HepG2 (cell line): ENCODE data around the gene ETV6. TPM values are rescaled to one million over a fixed set of nuclear protein-coding genes. Genes with fewer than 3 reads are reported as not detected.

Source experiments
- AGO2 ChIP-seq: fragments of 200-400 bp; formaldehyde crosslinking; optimal IDR thresholded peaks from 2 replicates; pipeline ENCODE3; 2017; ENCODE audit warnings: mild to moderate bottlenecking, low read depth, low read length, moderate library complexity
- FOXA1 ChIP-seq, 2 experiments: fragments of 450-650 bp in 1 of 2; sonication (generic) in 1 of 2; formaldehyde crosslinking in 1 of 2; IDR thresholded peaks; 2 replicates each; pipeline versions ENCODE4 v1.4.0 to v1.6.1; 2016 to 2020; ENCODE audit warnings: missing genetic modification reagents in 1 of 2
- FOXA3 ChIP-seq: IDR thresholded peaks from 2 replicates; pipeline ENCODE4 v1.6.1; 2016; ENCODE audit warnings: missing genetic modification reagents, missing compliant biosample characterization
- FOXP1 ChIP-seq, 2 experiments: fragments of 450-650 bp in 1 of 2; IDR thresholded peaks; 2 replicates each; pipeline ENCODE4 v1.6.1; 2017 to 2018; ENCODE audit warnings: antibody characterized with exemption in 1 of 2
- GATAD2A ChIP-seq: IDR thresholded peaks from 2 replicates; pipeline ENCODE4 v1.6.1; 2016
- HDAC6 ChIP-seq: fragments of 200-600 bp; sonication (generic); IDR thresholded peaks from 2 replicates; pipeline ENCODE4 v1.7.0; 2017; ENCODE audit warnings: mild to moderate bottlenecking, antibody characterized with exemption, low read length, low read depth
- NPAS2 ChIP-seq: sonication (generic); formaldehyde crosslinking; IDR thresholded peaks from 2 replicates; pipeline ENCODE4 v1.8.0; 2022; ENCODE audit warnings: mild to moderate bottlenecking, missing genetic modification reagents, borderline replicate concordance
- NR1H2 ChIP-seq: sonication (generic); formaldehyde crosslinking; IDR thresholded peaks from 2 replicates; pipeline ENCODE4 v1.8.1; 2022; ENCODE audit warnings: low read depth, missing genetic modification reagents, borderline replicate concordance
- SOX13 ChIP-seq, 3 experiments: fragments of 450-650 bp in 1 of 3; sonication (generic) in 1 of 3; formaldehyde crosslinking in 1 of 3; IDR thresholded peaks in 2 of 3; conservative IDR thresholded peaks in 1 of 3; 2 replicates each; pipeline versions ENCODE4 v1.5.0 to v1.6.1; 2016 to 2020; ENCODE audit warnings: antibody characterized with exemption in 1 of 3, mild to moderate bottlenecking in 1 of 3, missing compliant biosample characterization in 1 of 3, missing genetic modification reagents in 1 of 3, moderate library complexity in 1 of 3
- XBP1 ChIP-seq: sonication (generic); formaldehyde crosslinking; IDR thresholded peaks from 2 replicates; pipeline ENCODE4 v1.5.0; 2020; ENCODE audit warnings: missing genetic modification reagents
- ZNF432 ChIP-seq: sonication (generic); formaldehyde crosslinking; IDR thresholded peaks from 2 replicates; pipeline ENCODE4 v1.5.0; 2020; ENCODE audit warnings: missing genetic modification reagents, mild to moderate bottlenecking, borderline replicate concordance
- ZNF839 ChIP-seq: sonication (generic); formaldehyde crosslinking; IDR thresholded peaks from 2 replicates; pipeline ENCODE4 v1.4.0; 2020; ENCODE audit warnings: missing genetic modification reagents, mild to moderate bottlenecking, borderline replicate concordance
- polyA plus RNA-seq, 8 experiments: library from polyadenylated mRNA; depleted of rRNA in 3 of 8; stranded (reverse) in 7 of 8; unstranded in 1 of 8; fragments of >200 nt; fragmentation: Illumina TruSeq in 4 of 8; extraction: Trizol in 4 of 8; gene quantifications; 2 replicates each; pipeline versions ENCODE4 v1.2.1 to v1.2.3, GENCODE V29; 2011 to 2016; ENCODE audit warnings: low read depth in 4 of 8, missing spikeins in 1 of 8, mixed read lengths in 1 of 8; ENCODE audit not compliant: insufficient read depth in 1 of 8
- total RNA-seq, 5 experiments: library from RNA; depleted of rRNA; stranded (reverse); fragments of >200 nt; fragmentation: Illumina TruSeq; extraction: Trizol; gene quantifications; 2 replicates each; pipeline ENCODE4 v1.2.3, GENCODE V29; 2016; ENCODE audit warnings: low read depth in 1 of 5
- TF ChIP-seq, protein P1 (sequence below): sonication (generic); formaldehyde crosslinking; IDR thresholded peaks from 2 replicates; pipeline ENCODE4 v1.5.1; 2020; ENCODE audit warnings: mild to moderate bottlenecking, missing genetic modification reagents, borderline replicate concordance
- TF ChIP-seq, protein P2 (sequence below): sonication (generic); formaldehyde crosslinking; IDR thresholded peaks from 2 replicates; pipeline ENCODE4 v1.9.0; 2022; ENCODE audit warnings: low read depth, missing genetic modification reagents
- TF ChIP-seq, protein P3 (sequence below), 2 experiments: fragments of 450-650 bp in 1 of 2; sonication (generic) in 1 of 2; formaldehyde crosslinking; IDR thresholded peaks; 2 replicates each; pipeline versions ENCODE4 v1.5.0 to v1.8.0; 2020 to 2022; ENCODE audit warnings: mild to moderate bottlenecking in 1 of 2, missing genetic modification reagents in 1 of 2
- TF ChIP-seq, protein P4 (sequence below): sonication (generic); formaldehyde crosslinking; IDR thresholded peaks from 2 replicates; pipeline ENCODE4 v1.8.1; 2022; ENCODE audit warnings: mild to moderate bottlenecking, missing genetic modification reagents

Gene ETV6
- total and polyA plus RNA-seq, 2 of the 13 experiments (the other 11 are each of a cell fraction or from before 2014, with no cell fraction given) = 2.2 to 3.0 TPM

DNA sequence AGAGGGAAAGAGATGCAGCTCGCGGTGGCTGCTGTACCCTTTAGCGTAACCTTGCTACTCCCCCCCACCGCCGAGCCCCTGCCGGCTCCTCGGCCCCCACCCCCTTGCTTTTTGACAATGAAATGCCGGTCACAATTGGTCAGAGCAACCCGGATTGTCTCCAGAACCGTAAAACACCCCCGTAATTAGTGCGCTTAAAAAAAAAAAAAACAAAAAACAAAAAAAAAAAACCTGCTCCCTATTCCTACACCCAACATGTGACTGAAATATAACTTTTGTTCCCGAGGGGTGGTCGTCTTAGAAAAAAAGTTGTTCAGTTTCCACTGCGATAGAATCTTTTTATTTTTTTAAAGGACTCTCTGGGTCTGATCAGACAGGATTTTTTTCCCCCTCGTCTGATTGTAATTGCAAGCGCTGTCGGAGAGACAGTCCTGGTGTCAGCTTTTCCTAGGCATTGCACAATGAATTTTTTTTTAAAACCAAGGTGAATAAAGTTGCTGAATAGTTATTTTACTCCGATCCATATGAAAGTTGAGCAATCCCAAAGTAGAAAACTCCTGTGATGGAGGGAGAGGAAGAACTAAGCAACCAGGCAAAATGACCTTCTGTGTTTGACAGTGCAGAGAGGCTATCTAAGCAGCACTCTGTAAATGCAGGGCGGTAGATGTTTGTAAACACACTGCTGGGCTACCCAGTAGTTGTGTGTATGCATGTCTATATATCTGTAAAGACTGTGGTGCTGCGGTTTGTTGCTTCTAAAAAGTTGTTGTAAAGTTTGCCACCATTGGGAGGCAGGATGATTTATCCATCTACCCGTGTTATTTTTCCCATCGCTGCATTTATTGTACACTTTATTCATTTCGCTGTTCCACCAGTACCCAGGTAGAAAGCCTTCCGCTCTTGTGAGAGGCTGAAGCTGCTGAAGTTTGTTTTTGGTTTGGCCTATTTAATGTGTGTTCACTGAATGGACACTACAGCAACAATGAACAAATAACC, 1.1 kb downstream of the ETV6 start (continued):
- TF ChIP-seq SOX13 (IDR thresholded peaks at IDR 0.05) (no peak), SOX13 (CRISPR knock-in tag; conservative IDR thresholded peaks at IDR 0.05 in 1 of 2, IDR thresholded peaks at IDR 0.05 in 1 of 2) (0 out of 4 replicates have a peak, but pooled peaks of 1 of the 2 experiments have one; percentile 13), FOXP1 (IDR thresholded peaks at IDR 0.05) (no peak), FOXP1 (CRISPR knock-in tag; IDR thresholded peaks at IDR 0.05) (peak; percentile 69), ZNF432 (CRISPR knock-in tag) (no peak), GATAD2A (CRISPR knock-in tag) (peak; percentile 51; the same call in 1 of the 2 replicates), XBP1 (no peak), FOXA1 (IDR thresholded peaks at IDR 0.05) (no peak), FOXA1 (CRISPR knock-in tag; IDR thresholded peaks at IDR 0.05) (0 out of 2 replicates have a peak, but pooled peaks have one; percentile 19), AGO2 (no peak), NR1H2 (CRISPR knock-in tag) (no peak), HDAC6 (no peak), ZNF839 (no peak), NPAS2 (CRISPR knock-in tag) (no peak), FOXA3 (CRISPR knock-in tag) (peak; percentile 24; the same call in 1 of the 2 replicates)
- TF ChIP-seq, protein P1, sequence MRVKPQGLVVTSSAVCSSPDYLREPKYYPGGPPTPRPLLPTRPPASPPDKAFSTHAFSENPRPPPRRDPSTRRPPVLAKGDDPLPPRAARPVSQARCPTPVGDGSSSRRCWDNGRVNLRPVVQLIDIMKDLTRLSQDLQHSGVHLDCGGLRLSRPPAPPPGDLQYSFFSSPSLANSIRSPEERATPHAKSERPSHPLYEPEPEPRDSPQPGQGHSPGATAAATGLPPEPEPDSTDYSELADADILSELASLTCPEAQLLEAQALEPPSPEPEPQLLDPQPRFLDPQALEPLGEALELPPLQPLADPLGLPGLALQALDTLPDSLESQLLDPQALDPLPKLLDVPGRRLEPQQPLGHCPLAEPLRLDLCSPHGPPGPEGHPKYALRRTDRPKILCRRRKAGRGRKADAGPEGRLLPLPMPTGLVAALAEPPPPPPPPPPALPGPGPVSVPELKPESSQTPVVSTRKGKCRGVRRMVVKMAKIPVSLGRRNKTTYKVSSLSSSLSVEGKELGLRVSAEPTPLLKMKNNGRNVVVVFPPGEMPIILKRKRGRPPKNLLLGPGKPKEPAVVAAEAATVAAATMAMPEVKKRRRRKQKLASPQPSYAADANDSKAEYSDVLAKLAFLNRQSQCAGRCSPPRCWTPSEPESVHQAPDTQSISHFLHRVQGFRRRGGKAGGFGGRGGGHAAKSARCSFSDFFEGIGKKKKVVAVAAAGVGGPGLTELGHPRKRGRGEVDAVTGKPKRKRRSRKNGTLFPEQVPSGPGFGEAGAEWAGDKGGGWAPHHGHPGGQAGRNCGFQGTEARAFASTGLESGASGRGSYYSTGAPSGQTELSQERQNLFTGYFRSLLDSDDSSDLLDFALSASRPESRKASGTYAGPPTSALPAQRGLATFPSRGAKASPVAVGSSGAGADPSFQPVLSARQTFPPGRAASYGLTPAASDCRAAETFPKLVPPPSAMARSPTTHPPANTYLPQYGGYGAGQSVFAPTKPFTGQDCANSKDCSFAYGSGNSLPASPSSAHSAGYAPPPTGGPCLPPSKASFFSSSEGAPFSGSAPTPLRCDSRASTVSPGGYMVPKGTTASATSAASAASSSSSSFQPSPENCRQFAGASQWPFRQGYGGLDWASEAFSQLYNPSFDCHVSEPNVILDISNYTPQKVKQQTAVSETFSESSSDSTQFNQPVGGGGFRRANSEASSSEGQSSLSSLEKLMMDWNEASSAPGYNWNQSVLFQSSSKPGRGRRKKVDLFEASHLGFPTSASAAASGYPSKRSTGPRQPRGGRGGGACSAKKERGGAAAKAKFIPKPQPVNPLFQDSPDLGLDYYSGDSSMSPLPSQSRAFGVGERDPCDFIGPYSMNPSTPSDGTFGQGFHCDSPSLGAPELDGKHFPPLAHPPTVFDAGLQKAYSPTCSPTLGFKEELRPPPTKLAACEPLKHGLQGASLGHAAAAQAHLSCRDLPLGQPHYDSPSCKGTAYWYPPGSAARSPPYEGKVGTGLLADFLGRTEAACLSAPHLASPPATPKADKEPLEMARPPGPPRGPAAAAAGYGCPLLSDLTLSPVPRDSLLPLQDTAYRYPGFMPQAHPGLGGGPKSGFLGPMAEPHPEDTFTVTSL (CRISPR knock-in tag) = 0 out of 2 replicates have a peak, but pooled peaks have one; percentile 12
- TF ChIP-seq, protein P2, sequence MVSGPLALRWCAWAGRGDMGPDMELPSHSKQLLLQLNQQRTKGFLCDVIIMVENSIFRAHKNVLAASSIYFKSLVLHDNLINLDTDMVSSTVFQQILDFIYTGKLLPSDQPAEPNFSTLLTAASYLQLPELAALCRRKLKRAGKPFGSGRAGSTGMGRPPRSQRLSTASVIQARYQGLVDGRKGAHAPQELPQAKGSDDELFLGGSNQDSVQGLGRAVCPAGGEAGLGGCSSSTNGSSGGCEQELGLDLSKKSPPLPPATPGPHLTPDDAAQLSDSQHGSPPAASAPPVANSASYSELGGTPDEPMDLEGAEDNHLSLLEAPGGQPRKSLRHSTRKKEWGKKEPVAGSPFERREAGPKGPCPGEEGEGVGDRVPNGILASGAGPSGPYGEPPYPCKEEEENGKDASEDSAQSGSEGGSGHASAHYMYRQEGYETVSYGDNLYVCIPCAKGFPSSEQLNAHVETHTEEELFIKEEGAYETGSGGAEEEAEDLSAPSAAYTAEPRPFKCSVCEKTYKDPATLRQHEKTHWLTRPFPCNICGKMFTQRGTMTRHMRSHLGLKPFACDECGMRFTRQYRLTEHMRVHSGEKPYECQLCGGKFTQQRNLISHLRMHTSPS (CRISPR knock-in tag) = no peak
- TF ChIP-seq, protein P3, sequence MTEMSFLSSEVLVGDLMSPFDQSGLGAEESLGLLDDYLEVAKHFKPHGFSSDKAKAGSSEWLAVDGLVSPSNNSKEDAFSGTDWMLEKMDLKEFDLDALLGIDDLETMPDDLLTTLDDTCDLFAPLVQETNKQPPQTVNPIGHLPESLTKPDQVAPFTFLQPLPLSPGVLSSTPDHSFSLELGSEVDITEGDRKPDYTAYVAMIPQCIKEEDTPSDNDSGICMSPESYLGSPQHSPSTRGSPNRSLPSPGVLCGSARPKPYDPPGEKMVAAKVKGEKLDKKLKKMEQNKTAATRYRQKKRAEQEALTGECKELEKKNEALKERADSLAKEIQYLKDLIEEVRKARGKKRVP (CRISPR knock-in tag; IDR thresholded peaks at IDR 0.05) = 0 out of 4 replicates have a peak, but pooled peaks of 1 of the 2 experiments have one; percentile 5
- TF ChIP-seq, protein P4, sequence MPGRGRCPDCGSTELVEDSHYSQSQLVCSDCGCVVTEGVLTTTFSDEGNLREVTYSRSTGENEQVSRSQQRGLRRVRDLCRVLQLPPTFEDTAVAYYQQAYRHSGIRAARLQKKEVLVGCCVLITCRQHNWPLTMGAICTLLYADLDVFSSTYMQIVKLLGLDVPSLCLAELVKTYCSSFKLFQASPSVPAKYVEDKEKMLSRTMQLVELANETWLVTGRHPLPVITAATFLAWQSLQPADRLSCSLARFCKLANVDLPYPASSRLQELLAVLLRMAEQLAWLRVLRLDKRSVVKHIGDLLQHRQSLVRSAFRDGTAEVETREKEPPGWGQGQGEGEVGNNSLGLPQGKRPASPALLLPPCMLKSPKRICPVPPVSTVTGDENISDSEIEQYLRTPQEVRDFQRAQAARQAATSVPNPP (CRISPR knock-in tag) = no peak
